ENCODE measurements around the gene STIM1.

The STIM1 gene

GRCh38 chr11:3909901-3910300 is 54.4 kb downstream of the STIM1 start:
- no peak for DNase-seq (ENCODE audit: low spot score in 2 of 2)
- no peaks in the 10 kb centered on the region for H3K36me3 ChIP-seq (replicated peaks)
- in situ Hi-C loops (cut with MboI; ENCODE audit: low sequenced_read_pairs), result no loop called here
- no peaks in the 10 kb centered on the region for H3K4me1 ChIP-seq
- H3K4me3 ChIP-seq, result no peak overlapping the region
- no peaks in the 10 kb centered on the region for H3K27me3 ChIP-seq (ENCODE audit: low read depth)
- H3K9me3 ChIP-seq, result no peaks in the 10 kb centered on the region

- in situ Hi-C loops (cut with MboI; ENCODE audit: low sequenced_read_pairs), result no loop called here
- no peaks in the 10 kb centered on the region for H3K27me3 ChIP-seq (ENCODE audit: low read depth)
- H3K36me3 ChIP-seq (replicated peaks), result no peaks in the 10 kb centered on the region
- no peak for DNase-seq (ENCODE audit: low spot score in 2 of 2)
- H3K4me3 ChIP-seq, result no peak overlapping the region
- H3K9me3 ChIP-seq, result no peaks in the 10 kb centered on the region
- H3K4me1 ChIP-seq, result no peaks in the 10 kb centered on the region
Observed at GRCh38 chr11:3911908-3912505, 56.5 kb downstream of the STIM1 start.

GRCh38 chr11:3913921-3914320 is 58.5 kb downstream of the STIM1 start:
- in situ Hi-C loops (cut with MboI; ENCODE audit: low sequenced_read_pairs), result no loop called here
- no peaks in the 10 kb centered on the region for H3K9me3 ChIP-seq
- H3K4me1 ChIP-seq, result no peaks in the 10 kb centered on the region
- H3K4me3 ChIP-seq, result no peak overlapping the region
- DNase-seq (ENCODE audit: low spot score in 2 of 2), result no peak
- no peaks in the 10 kb centered on the region for H3K36me3 ChIP-seq (replicated peaks)
- no peaks in the 10 kb centered on the region for H3K27me3 ChIP-seq (ENCODE audit: low read depth)

- Histone ChIP-seq H3K4me3 (no peak overlapping the region), H3K4me1 (no peaks in the 10 kb centered on the region), H3K9me3 (no peaks in the 10 kb centered on the region), H3K36me3 (replicated peaks) (no peaks in the 10 kb centered on the region), H3K27me3 (ENCODE audit: low read depth) (no peaks in the 10 kb centered on the region)
- in situ Hi-C loops (cut with MboI; ENCODE audit: low sequenced_read_pairs), result no loop called here
- DNase-seq (ENCODE audit: low spot score in 2 of 2), result no peak
Observed at GRCh38 chr11:3914805-3915204, 59.3 kb downstream of the STIM1 start.

GRCh38 chr11:3916962-3917361 is 61.5 kb downstream of the STIM1 start:
- no peaks in the 10 kb centered on the region for H3K9me3 ChIP-seq
- no peak overlapping the region for H3K4me3 ChIP-seq
- no peaks in the 10 kb centered on the region for H3K36me3 ChIP-seq (replicated peaks)
- no peaks in the 10 kb centered on the region for H3K4me1 ChIP-seq
- no peak for DNase-seq (ENCODE audit: low spot score in 2 of 2)
- in situ Hi-C loops (cut with MboI; ENCODE audit: low sequenced_read_pairs), result no loop called here
- no peaks in the 10 kb centered on the region for H3K27me3 ChIP-seq (ENCODE audit: low read depth)

- Histone ChIP-seq H3K27me3 (ENCODE audit: low read depth) (no peaks in the 10 kb centered on the region), H3K36me3 (replicated peaks) (no peaks in the 10 kb centered on the region), H3K4me3 (no peak overlapping the region), H3K4me1 (no peaks in the 10 kb centered on the region), H3K9me3 (no peaks in the 10 kb centered on the region)
- in situ Hi-C loops (cut with MboI; ENCODE audit: low sequenced_read_pairs), result no loop called here
- no peak for DNase-seq (ENCODE audit: low spot score in 2 of 2)
Observed at GRCh38 chr11:3920148-3920852, 64.8 kb downstream of the STIM1 start.

- H3K4me3 ChIP-seq, result no peak overlapping the region
- H3K36me3 ChIP-seq (replicated peaks), result no peaks in the 10 kb centered on the region
- no peaks in the 10 kb centered on the region for H3K27me3 ChIP-seq (ENCODE audit: low read depth)
- no peaks in the 10 kb centered on the region for H3K4me1 ChIP-seq
- in situ Hi-C loops (cut with MboI; ENCODE audit: low sequenced_read_pairs), result no loop called here
- no peak for DNase-seq (ENCODE audit: low spot score in 2 of 2)
- H3K9me3 ChIP-seq, result no peaks in the 10 kb centered on the region
Observed at GRCh38 chr11:3922056-3922455, 66.6 kb downstream of the STIM1 start.

- in situ Hi-C loops (cut with MboI; ENCODE audit: low sequenced_read_pairs), result no loop called here
- no peaks in the 10 kb centered on the region for H3K4me1 ChIP-seq
- H3K27me3 ChIP-seq (ENCODE audit: low read depth), result no peaks in the 10 kb centered on the region
- no peak overlapping the region for H3K4me3 ChIP-seq
- H3K36me3 ChIP-seq (replicated peaks), result no peaks in the 10 kb centered on the region
- no peaks in the 10 kb centered on the region for H3K9me3 ChIP-seq
- DNase-seq (ENCODE audit: low spot score in 2 of 2), result no peak
Observed at GRCh38 chr11:3925513-3925912, 70.0 kb downstream of the STIM1 start.

GRCh38 chr11:3926458-3927095 is 71.1 kb downstream of the STIM1 start:
- in situ Hi-C loops (cut with MboI; ENCODE audit: low sequenced_read_pairs), result no loop called here
- Histone ChIP-seq H3K36me3 (replicated peaks) (no peaks in the 10 kb centered on the region), H3K9me3 (no peaks in the 10 kb centered on the region), H3K27me3 (ENCODE audit: low read depth) (no peaks in the 10 kb centered on the region), H3K4me3 (no peak overlapping the region), H3K4me1 (no peaks in the 10 kb centered on the region)
- DNase-seq (ENCODE audit: low spot score in 2 of 2), result no peak

GRCh38 chr11:3927129-3927796 is 71.8 kb downstream of the STIM1 start:
- Histone ChIP-seq H3K4me1 (no peaks in the 10 kb centered on the region), H3K9me3 (no peaks in the 10 kb centered on the region), H3K36me3 (replicated peaks) (no peaks in the 10 kb centered on the region), H3K27me3 (ENCODE audit: low read depth) (no peaks in the 10 kb centered on the region), H3K4me3 (no peak overlapping the region)
- DNase-seq (ENCODE audit: low spot score in 2 of 2), result no peak
- in situ Hi-C loops (cut with MboI; ENCODE audit: low sequenced_read_pairs), result no loop called here

- no peaks in the 10 kb centered on the region for H3K4me1 ChIP-seq
- no peak for DNase-seq (ENCODE audit: low spot score in 2 of 2)
- in situ Hi-C loops (cut with MboI; ENCODE audit: low sequenced_read_pairs), result no loop called here
- H3K36me3 ChIP-seq (replicated peaks), result no peaks in the 10 kb centered on the region
- no peaks in the 10 kb centered on the region for H3K9me3 ChIP-seq
- H3K27me3 ChIP-seq (ENCODE audit: low read depth), result no peaks in the 10 kb centered on the region
- H3K4me3 ChIP-seq, result no peak overlapping the region
Observed at GRCh38 chr11:3929232-3929631, 73.8 kb downstream of the STIM1 start.

GRCh38 chr11:3929649-3930048 is 74.2 kb downstream of the STIM1 start:
- no peaks in the 10 kb centered on the region for H3K36me3 ChIP-seq (replicated peaks)
- H3K27me3 ChIP-seq (ENCODE audit: low read depth), result no peaks in the 10 kb centered on the region
- in situ Hi-C loops (cut with MboI; ENCODE audit: low sequenced_read_pairs), result no loop called here
- no peak for DNase-seq (ENCODE audit: low spot score in 2 of 2)
- H3K9me3 ChIP-seq, result no peaks in the 10 kb centered on the region
- no peaks in the 10 kb centered on the region for H3K4me1 ChIP-seq
- no peak overlapping the region for H3K4me3 ChIP-seq

GRCh38 chr11:3932698-3933097 is 77.2 kb downstream of the STIM1 start:
- in situ Hi-C loops (cut with MboI; ENCODE audit: low sequenced_read_pairs), result no loop called here
- no peaks in the 10 kb centered on the region for H3K9me3 ChIP-seq
- no peaks in the 10 kb centered on the region for H3K27me3 ChIP-seq (ENCODE audit: low read depth)
- H3K4me1 ChIP-seq, result no peaks in the 10 kb centered on the region
- no peak overlapping the region for H3K4me3 ChIP-seq
- no peak for DNase-seq (ENCODE audit: low spot score in 2 of 2)
- H3K36me3 ChIP-seq (replicated peaks), result no peaks in the 10 kb centered on the region

GRCh38 chr11:3933165-3933628 is 77.7 kb downstream of the STIM1 start:
- DNase-seq (ENCODE audit: low spot score in 2 of 2), result no peak
- Histone ChIP-seq H3K36me3 (replicated peaks) (no peaks in the 10 kb centered on the region), H3K4me3 (no peak overlapping the region), H3K4me1 (no peaks in the 10 kb centered on the region), H3K27me3 (ENCODE audit: low read depth) (no peaks in the 10 kb centered on the region), H3K9me3 (no peaks in the 10 kb centered on the region)
- in situ Hi-C loops (cut with MboI; ENCODE audit: low sequenced_read_pairs), result no loop called here
